Measurements from ENCODE around the gene SLC29A1.
A peak's percentile ranks its signal among the peaks of the same experiment; 100 is the strongest.

SLC29A1 gene

GRCh38 chr6:44269921-44270525, 46.6 kb downstream of the SLC29A1 start, which contains the start of gene TMEM151B:
Gene TMEM151B, plus strand, starts transcription at chr6:44270450. Its CDS starts 293 bp downstream, at chr6:44270743.
- peaks cover 7% of the 10 kb centered on the region for H3K4me1 ChIP-seq (ENCODE audit: insufficient read depth, insufficient read length)
- peaks cover 27% of the 10 kb centered on the region for H3K27me3 ChIP-seq (ENCODE audit: insufficient read depth, insufficient read length)
- H3K9me3 ChIP-seq (ENCODE audit: insufficient read depth, low read length), result no peaks in the 10 kb centered on the region
- peak within 1 kb of the TSS; percentile 18 for H3K4me3 ChIP-seq (ENCODE audit: insufficient read length, low read depth)
- H3K36me3 ChIP-seq (ENCODE audit: insufficient read depth, insufficient read length, low read length), result no peaks in the 10 kb centered on the region
- DNase-seq (ENCODE audit: low read depth, low spot score), result no peak
- TF ChIP-seq SUZ12 (IDR thresholded peaks at IDR 0.05; ENCODE audit: extremely low read depth, insufficient read depth, insufficient read length) (no peak), ZNF274 (IDR thresholded peaks at IDR 0.05; ENCODE audit: low read depth, low read length) (no peak), YY1 (IDR thresholded peaks at IDR 0.05; ENCODE audit: insufficient read depth, insufficient read length) (no peak)
- peak within 1 kb of the TSS; percentile 21 for H3K9ac ChIP-seq (ENCODE audit: insufficient read length, low read depth)

GRCh38 chr6:44270526-44271405, 47.4 kb downstream of the SLC29A1 start:
- peaks cover 7% of the 10 kb centered on the region for H3K4me1 ChIP-seq (ENCODE audit: insufficient read depth, insufficient read length)
- peaks cover 27% of the 10 kb centered on the region for H3K27me3 ChIP-seq (ENCODE audit: insufficient read depth, insufficient read length)
- no peak for DNase-seq (ENCODE audit: low read depth, low spot score)
- no peaks in the 10 kb centered on the region for H3K36me3 ChIP-seq (ENCODE audit: insufficient read depth, insufficient read length, low read length)
- TF ChIP-seq ZNF274 (IDR thresholded peaks at IDR 0.05; ENCODE audit: low read depth, low read length) (no peak), SUZ12 (IDR thresholded peaks at IDR 0.05; ENCODE audit: extremely low read depth, insufficient read depth, insufficient read length) (no peak), YY1 (IDR thresholded peaks at IDR 0.05; ENCODE audit: insufficient read depth, insufficient read length) (no peak)
- no peaks in the 10 kb centered on the region for H3K9me3 ChIP-seq (ENCODE audit: insufficient read depth, low read length)
- peak overlapping the region; percentile 4 for H3K9ac ChIP-seq (ENCODE audit: insufficient read length, low read depth)
- H3K4me3 ChIP-seq (ENCODE audit: insufficient read length, low read depth), result peak overlapping the region; percentile 11

GRCh38 chr6:44271406-44271723, 48.0 kb downstream of the SLC29A1 start:
- Histone ChIP-seq H3K4me1 (ENCODE audit: insufficient read depth, insufficient read length) (peaks cover 7% of the 10 kb centered on the region), H3K4me3 (ENCODE audit: insufficient read length, low read depth) (no peak overlapping the region), H3K9ac (ENCODE audit: insufficient read length, low read depth) (no peak overlapping the region), H3K9me3 (ENCODE audit: insufficient read depth, low read length) (no peaks in the 10 kb centered on the region), H3K27me3 (ENCODE audit: insufficient read depth, insufficient read length) (peaks cover 27% of the 10 kb centered on the region), H3K36me3 (ENCODE audit: insufficient read depth, insufficient read length, low read length) (no peaks in the 10 kb centered on the region)
- DNase-seq (ENCODE audit: low read depth, low spot score), result no peak
- TF ChIP-seq SUZ12 (IDR thresholded peaks at IDR 0.05; ENCODE audit: extremely low read depth, insufficient read depth, insufficient read length) (no peak), ZNF274 (IDR thresholded peaks at IDR 0.05; ENCODE audit: low read depth, low read length) (no peak), YY1 (IDR thresholded peaks at IDR 0.05; ENCODE audit: insufficient read depth, insufficient read length) (no peak)

GRCh38 chr6:44271914-44272313, 48.5 kb downstream of the SLC29A1 start:
- Histone ChIP-seq H3K9me3 (ENCODE audit: insufficient read depth, low read length) (no peaks in the 10 kb centered on the region), H3K4me1 (ENCODE audit: insufficient read depth, insufficient read length) (peaks cover 7% of the 10 kb centered on the region), H3K27me3 (ENCODE audit: insufficient read depth, insufficient read length) (peaks cover 22% of the 10 kb centered on the region), H3K36me3 (ENCODE audit: insufficient read depth, insufficient read length, low read length) (no peaks in the 10 kb centered on the region), H3K9ac (ENCODE audit: insufficient read length, low read depth) (no peak overlapping the region), H3K4me3 (ENCODE audit: insufficient read length, low read depth) (no peak overlapping the region)
- no peak for TF ChIP-seq YY1 (IDR thresholded peaks at IDR 0.05; ENCODE audit: insufficient read depth, insufficient read length)
- no peak for TF ChIP-seq ZNF274 (IDR thresholded peaks at IDR 0.05; ENCODE audit: low read depth, low read length)
- no peak for TF ChIP-seq SUZ12 (IDR thresholded peaks at IDR 0.05; ENCODE audit: extremely low read depth, insufficient read depth, insufficient read length)
- no peak for DNase-seq (ENCODE audit: low read depth, low spot score)

- TF ChIP-seq SUZ12 (IDR thresholded peaks at IDR 0.05; ENCODE audit: extremely low read depth, insufficient read depth, insufficient read length) (no peak), ZNF274 (IDR thresholded peaks at IDR 0.05; ENCODE audit: low read depth, low read length) (no peak), YY1 (IDR thresholded peaks at IDR 0.05; ENCODE audit: insufficient read depth, insufficient read length) (no peak)
- Histone ChIP-seq H3K4me1 (ENCODE audit: insufficient read depth, insufficient read length) (peaks cover 7% of the 10 kb centered on the region), H3K9ac (ENCODE audit: insufficient read length, low read depth) (no peak overlapping the region), H3K36me3 (ENCODE audit: insufficient read depth, insufficient read length, low read length) (no peaks in the 10 kb centered on the region), H3K4me3 (ENCODE audit: insufficient read length, low read depth) (no peak overlapping the region), H3K27me3 (ENCODE audit: insufficient read depth, insufficient read length) (peaks cover 22% of the 10 kb centered on the region), H3K9me3 (ENCODE audit: insufficient read depth, low read length) (no peaks in the 10 kb centered on the region)
- DNase-seq (ENCODE audit: low read depth, low spot score), result no peak
Measured at GRCh38 chr6:44272529-44272928, 49.1 kb downstream of the SLC29A1 start.

- H3K9ac ChIP-seq (ENCODE audit: insufficient read length, low read depth), result no peak overlapping the region
- H3K9me3 ChIP-seq (ENCODE audit: insufficient read depth, low read length), result no peaks in the 10 kb centered on the region
- peaks cover 21% of the 10 kb centered on the region for H3K27me3 ChIP-seq (ENCODE audit: insufficient read depth, insufficient read length)
- peaks cover 7% of the 10 kb centered on the region for H3K4me1 ChIP-seq (ENCODE audit: insufficient read depth, insufficient read length)
- no peak for TF ChIP-seq YY1 (IDR thresholded peaks at IDR 0.05; ENCODE audit: insufficient read depth, insufficient read length)
- no peak for TF ChIP-seq SUZ12 (IDR thresholded peaks at IDR 0.05; ENCODE audit: extremely low read depth, insufficient read depth, insufficient read length)
- TF ChIP-seq ZNF274 (IDR thresholded peaks at IDR 0.05; ENCODE audit: low read depth, low read length), result no peak
- DNase-seq (ENCODE audit: low read depth, low spot score), result no peak
- H3K4me3 ChIP-seq (ENCODE audit: insufficient read length, low read depth), result no peak overlapping the region
- H3K36me3 ChIP-seq (ENCODE audit: insufficient read depth, insufficient read length, low read length), result no peaks in the 10 kb centered on the region
Measured at GRCh38 chr6:44272999-44273566, 49.7 kb downstream of the SLC29A1 start.

GRCh38 chr6:44273617-44274016, 50.2 kb downstream of the SLC29A1 start:
- no peak for DNase-seq (ENCODE audit: low read depth, low spot score)
- no peak overlapping the region for H3K4me3 ChIP-seq (ENCODE audit: insufficient read length, low read depth)
- no peak overlapping the region for H3K9ac ChIP-seq (ENCODE audit: insufficient read length, low read depth)
- TF ChIP-seq YY1 (IDR thresholded peaks at IDR 0.05; ENCODE audit: insufficient read depth, insufficient read length) (no peak), SUZ12 (IDR thresholded peaks at IDR 0.05; ENCODE audit: extremely low read depth, insufficient read depth, insufficient read length) (no peak), ZNF274 (IDR thresholded peaks at IDR 0.05; ENCODE audit: low read depth, low read length) (no peak)
- H3K27me3 ChIP-seq (ENCODE audit: insufficient read depth, insufficient read length), result peaks cover 16% of the 10 kb centered on the region
- H3K4me1 ChIP-seq (ENCODE audit: insufficient read depth, insufficient read length), result peaks cover 4% of the 10 kb centered on the region
- no peaks in the 10 kb centered on the region for H3K9me3 ChIP-seq (ENCODE audit: insufficient read depth, low read length)
- H3K36me3 ChIP-seq (ENCODE audit: insufficient read depth, insufficient read length, low read length), result no peaks in the 10 kb centered on the region

Measured in NT2/D1 (cell line).